Endothelial cell of umbilical vein (primary cell): ENCODE results near the gene CSTA. TPM values are rescaled to one million over a fixed set of nuclear protein-coding genes. Genes with fewer than 3 reads are reported as not detected.

Experiments used
- BruUV-seq: library from RNA; stranded (reverse); fragments of 400-500 nt; replicated peaks from 2 replicates; lab custom pipeline; 2021; lab: Mats Ljungman, UMichigan
- CTCF ChIA-PET: fragments of 300-600, 350-600 bp; sonication (Branson Sonifier 250); formaldehyde crosslinking; loops from one replicate; lab custom pipeline; 2021; ENCODE audit warnings: antibody characterized with exemption, inconsistent platforms; lab: Charles Lee
- POLR2A ChIA-PET: fragments of 300-600, 350-600 bp; sonication (Branson Sonifier 250); formaldehyde crosslinking; loops from one replicate; lab custom pipeline; 2021; ENCODE audit warnings: antibody characterized with exemption, inconsistent platforms; lab: Charles Lee
- DNase-seq: peaks from one replicate; pipeline ENCODE4 v3.0.0-alpha.2; 2011; ENCODE audit warnings: low read depth, low spot score
- FAIRE-seq: peaks from 2 replicates; lab custom pipeline; 2011; peaks lifted over from hg19 to GRCh38; lab: Jason Lieb, UNC
- H2AFZ ChIP-seq: 2 replicates; pipeline ENCODE4 v1.6.0; 2012; ENCODE audit warnings: low read depth, low read length, control low read depth, inconsistent platforms
- H3K27ac ChIP-seq: 2 replicates; pipeline ENCODE4 v1.5.1; 2011; ENCODE audit warnings: low read depth, mild to moderate bottlenecking, control low read depth, low read length, moderate library complexity; ENCODE audit not compliant: insufficient read depth
- H3K27me3 ChIP-seq, 2 experiments: 2 replicates each; pipeline versions ENCODE4 v1.6.0 to v1.6.1; 2011; ENCODE audit warnings: low read length in 2 of 2, mixed read lengths in 1 of 2; ENCODE audit not compliant: control insufficient read depth in 2 of 2, insufficient read depth in 2 of 2
- H3K36me3 ChIP-seq, 2 experiments: 2 replicates in 1 of 2; 3 replicates in 1 of 2; pipeline ENCODE4 v1.5.1; 2011; ENCODE audit warnings: low read length in 2 of 2, mild to moderate bottlenecking in 1 of 2, moderate library complexity in 1 of 2; ENCODE audit not compliant: control insufficient read depth in 2 of 2, insufficient read depth in 2 of 2; ENCODE audit errors: extremely low read depth in 1 of 2
- H3K4me1 ChIP-seq: 3 replicates; pipeline ENCODE4 v1.5.1; 2011; ENCODE audit warnings: mild to moderate bottlenecking, low read length; ENCODE audit not compliant: control insufficient read depth, insufficient read depth; ENCODE audit errors: extremely low read depth
- H3K4me2 ChIP-seq: 2 replicates; pipeline ENCODE4 v1.6.1; 2011; ENCODE audit warnings: low read length, control low read depth, mixed read lengths; ENCODE audit not compliant: insufficient read depth
- H3K4me3 ChIP-seq, 3 experiments: fragments of 200-600 bp in 1 of 3; sonication (generic), shearing (Covaris generic) in 1 of 3; replicated peaks in 1 of 3; 2 replicates each; pipeline ENCODE4 v1.5.1; 2011 to 2016; ENCODE audit warnings: control low read depth in 3 of 3, low read length in 3 of 3, mild to moderate bottlenecking in 2 of 3, inconsistent platforms in 1 of 3, low read depth in 1 of 3, moderate library complexity in 1 of 3; ENCODE audit not compliant: insufficient read depth in 1 of 3
- H3K79me2 ChIP-seq: 2 replicates; pipeline ENCODE4 v1.6.0; 2012; ENCODE audit warnings: low read length, inconsistent platforms; ENCODE audit not compliant: control insufficient read depth, insufficient read depth
- H3K9ac ChIP-seq: replicated peaks from 2 replicates; pipeline ENCODE3; 2011; ENCODE audit warnings: low read length, control low read depth; ENCODE audit not compliant: insufficient read depth; ENCODE audit errors: extremely low read depth
- H3K9me1 ChIP-seq: replicated peaks from 3 replicates; pipeline ENCODE4 v1.6.0; 2011; ENCODE audit warnings: mild to moderate bottlenecking, low read length; ENCODE audit not compliant: control insufficient read depth, insufficient read depth; ENCODE audit errors: extremely low read depth
- H3K9me3 ChIP-seq: replicated peaks from 2 replicates; pipeline ENCODE4 v1.5.1; 2012; ENCODE audit warnings: low read length, inconsistent platforms; ENCODE audit not compliant: control insufficient read depth, insufficient read depth
- H4K20me1 ChIP-seq: replicated peaks from 2 replicates; pipeline ENCODE3; 2011; ENCODE audit warnings: mild to moderate bottlenecking, low read length; ENCODE audit not compliant: control insufficient read depth, insufficient read depth; ENCODE audit errors: extremely low read depth
- CTCF ChIP-seq, 2 donors: IDR thresholded peaks; 1 replicate in 1 of 2; 2 replicates in 1 of 2; pipeline ENCODE4 v1.5.1; 2011; ENCODE audit warnings: low read length in 2 of 2, mild to moderate bottlenecking in 2 of 2, moderate library complexity in 2 of 2, control low read depth in 1 of 2, inconsistent platforms in 1 of 2, low read depth in 1 of 2; ENCODE audit not compliant: insufficient read depth in 1 of 2; ENCODE audit errors: extremely low read depth in 1 of 2
- EZH2 ChIP-seq: IDR thresholded peaks from 2 replicates; pipeline ENCODE4 v1.6.1; 2012; ENCODE audit warnings: borderline replicate concordance, low read depth, mild to moderate bottlenecking, moderate library complexity, low read length, inconsistent platforms; ENCODE audit not compliant: severe bottlenecking
- FOS ChIP-seq: IDR thresholded peaks from 2 replicates; pipeline ENCODE4 v1.6.1; 2011; ENCODE audit warnings: mild to moderate bottlenecking, low read length, moderate library complexity, borderline replicate concordance; ENCODE audit not compliant: insufficient read depth
- GATA2 ChIP-seq: IDR thresholded peaks from 2 replicates; pipeline ENCODE4 v1.7.0; 2011; ENCODE audit warnings: low read depth, mild to moderate bottlenecking, moderate library complexity, mixed read lengths, low read length; ENCODE audit not compliant: insufficient read length, insufficient read depth
- JUN ChIP-seq: IDR thresholded peaks from 2 replicates; pipeline ENCODE4 v1.6.1; 2011; ENCODE audit warnings: borderline replicate concordance, low read depth; ENCODE audit not compliant: insufficient read length, insufficient read depth
- MAX ChIP-seq: IDR thresholded peaks from 2 replicates; pipeline ENCODE4 v1.6.1; 2011; ENCODE audit not compliant: insufficient read depth, insufficient read length
- MYC ChIP-seq: IDR thresholded peaks from one replicate; pipeline ENCODE4 v1.6.1; 2011; ENCODE audit warnings: mild to moderate bottlenecking, low read depth, low read length
- POLR2A ChIP-seq: IDR thresholded peaks from 2 replicates; pipeline ENCODE4 v1.6.1; 2012; ENCODE audit warnings: low read depth, mild to moderate bottlenecking, control low read depth, low read length
- POLR2AphosphoS5 ChIP-seq: IDR thresholded peaks from 2 replicates; pipeline ENCODE4 v1.6.1; 2012; ENCODE audit warnings: low read depth, mild to moderate bottlenecking, control low read depth, low read length, moderate library complexity; ENCODE audit not compliant: insufficient read depth
- dilution Hi-C: fragments of 300-500 bp; cut with MboI; formaldehyde crosslinking; loops from one replicate; pipeline ENCODE4 v1.15.0; 2019; ENCODE audit warnings: low sequenced_read_pairs; ENCODE audit not compliant: extremely low pct_ligation_motif_present
- intact Hi-C: fragments of 100-400 bp; cut with micrococcal nuclease; formaldehyde crosslinking; loops from one replicate; pipeline ENCODE4 v1.10.0; 2022
- polyA plus RNA-seq, 4 experiments: library from polyadenylated mRNA; depleted of rRNA in 3 of 4; stranded (reverse) in 3 of 4; unstranded in 1 of 4; fragments of >200 nt; gene quantifications; 2 replicates each; pipeline versions ENCODE4 v1.2.1 to v1.2.3, GENCODE V29; 2011 to 2012; ENCODE audit warnings: missing spikeins in 1 of 4
- total RNA-seq: library from RNA; stranded (reverse); gene quantifications from 2 replicates; pipeline ENCODE4 v1.2.3, GENCODE V29; 2021

CSTA gene
- total and polyA plus RNA-seq, 2 donors (not counting 3 experiments of a cell fraction or from before 2014, with no cell fraction given) = not detected

GRCh38 chr3:122305818-122306621, 19.0 kb upstream of the CSTA start:
- no TSS peak for BruUV-seq
- Histone ChIP-seq H4K20me1 (no peaks in the 10 kb centered on the region), H3K27me3 (peaks cover 3 to 4% of the 10 kb centered on the region in 2 experiments), H3K4me3 (no peak overlapping the region), H3K79me2 (no peaks in the 10 kb centered on the region), H3K9me3 (no peaks in the 10 kb centered on the region), H3K9ac (no peak overlapping the region), H3K4me2 (no peak overlapping the region), H3K36me3 (no peaks in the 10 kb centered on the region), H3K27ac (no peak overlapping the region), H3K4me1 (no peaks in the 10 kb centered on the region), H3K9me1 (no peaks in the 10 kb centered on the region), H2AFZ (no peak overlapping the region)
- ChIA-PET CTCF (interaction anchor here (0.8 to 2.5 kb wide), 4 partner anchors 44 to 760 kb away, joined by 3 to 11 read pairs (median 3); partner anchors contain the start of genes FAM162A and POLQ), POLR2A (no interaction called here)
- TF ChIP-seq CTCF (IDR thresholded peaks at IDR 0.05; ENCODE audit: extremely low read depth in 1 of 2, insufficient read depth in 1 of 2, low read depth in 1 of 2, low read length in 2 of 2) (no peak), MYC (no peak), GATA2 (no peak), EZH2 (no peak), POLR2AphosphoS5 (no peak), JUN (no peak), POLR2A (no peak), MAX (no peak), FOS (no peak)
- no peak for FAIRE-seq
- intact Hi-C loops (no loop called here), dilution Hi-C loops (no loop called here)
- no peak for DNase-seq
